Measurements from ENCODE around the gene PRODH2. TPM values are rescaled to one million over a fixed set of nuclear protein-coding genes. Genes with fewer than 3 reads are reported as not detected.

PRODH2 gene
- total and polyA plus RNA-seq, 2 of the 13 experiments (the other 11 are each of a cell fraction or from before 2014, with no cell fraction given) = 86.7 to 118 TPM

GRCh38 chr19:35757231-35757748, 55.4 kb downstream of the PRODH2 start (continued):
- TF ChIP-seq FOXO4 (CRISPR knock-in tag; conservative IDR thresholded peaks at IDR 0.05) = no peak
- 0 out of 2 replicates have a peak, but pooled peaks have one; percentile 11 for TF ChIP-seq DMAP1 (CRISPR knock-in tag; IDR thresholded peaks at IDR 0.05)
- TF ChIP-seq NR2F6 (IDR thresholded peaks at IDR 0.05) = no peak
- TF ChIP-seq NR2F6 (CRISPR knock-in tag; IDR thresholded peaks at IDR 0.05) = no peak
- TF ChIP-seq, protein P1, sequence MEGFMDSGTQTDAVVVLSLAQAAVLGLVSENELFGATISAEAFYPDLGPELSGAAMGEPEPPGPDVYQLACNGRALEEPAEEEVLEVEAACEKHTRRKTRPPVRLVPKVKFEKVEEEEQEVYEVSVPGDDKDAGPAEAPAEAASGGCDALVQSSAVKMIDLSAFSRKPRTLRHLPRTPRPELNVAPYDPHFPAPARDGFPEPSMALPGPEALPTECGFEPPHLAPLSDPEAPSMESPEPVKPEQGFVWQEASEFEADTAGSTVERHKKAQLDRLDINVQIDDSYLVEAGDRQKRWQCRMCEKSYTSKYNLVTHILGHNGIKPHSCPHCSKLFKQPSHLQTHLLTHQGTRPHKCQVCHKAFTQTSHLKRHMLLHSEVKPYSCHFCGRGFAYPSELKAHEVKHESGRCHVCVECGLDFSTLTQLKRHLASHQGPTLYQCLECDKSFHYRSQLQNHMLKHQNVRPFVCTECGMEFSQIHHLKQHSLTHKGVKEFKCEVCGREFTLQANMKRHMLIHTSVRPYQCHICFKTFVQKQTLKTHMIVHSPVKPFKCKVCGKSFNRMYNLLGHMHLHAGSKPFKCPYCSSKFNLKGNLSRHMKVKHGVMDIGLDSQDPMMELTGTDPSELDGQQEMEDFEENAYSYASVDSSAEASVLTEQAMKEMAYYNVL (CRISPR knock-in tag; IDR thresholded peaks at IDR 0.05; ENCODE audit: borderline replicate concordance) = peak; percentile 46; the same call in 1 of the 2 replicates
- TF ChIP-seq, protein P2, sequence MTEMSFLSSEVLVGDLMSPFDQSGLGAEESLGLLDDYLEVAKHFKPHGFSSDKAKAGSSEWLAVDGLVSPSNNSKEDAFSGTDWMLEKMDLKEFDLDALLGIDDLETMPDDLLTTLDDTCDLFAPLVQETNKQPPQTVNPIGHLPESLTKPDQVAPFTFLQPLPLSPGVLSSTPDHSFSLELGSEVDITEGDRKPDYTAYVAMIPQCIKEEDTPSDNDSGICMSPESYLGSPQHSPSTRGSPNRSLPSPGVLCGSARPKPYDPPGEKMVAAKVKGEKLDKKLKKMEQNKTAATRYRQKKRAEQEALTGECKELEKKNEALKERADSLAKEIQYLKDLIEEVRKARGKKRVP (CRISPR knock-in tag; IDR thresholded peaks at IDR 0.05) = peak in 1 of 2 experiments; percentile 56; a peak in 1 of 4 replicates
- TF ChIP-seq E2F1 (CRISPR knock-in tag; IDR thresholded peaks at IDR 0.05) = no peak
- peak; percentile 29; the same call in 1 of the 2 replicates for TF ChIP-seq FOSL2 (CRISPR knock-in tag; IDR thresholded peaks at IDR 0.05)
